OCI-LY1 (cell line): Measurements from ENCODE around the gene IVL.

ENCODE experiments used
- H2AFZ ChIP-seq: fragments of 200-600 bp; sonication (generic), shearing (Covaris generic); 2 replicates; pipeline ENCODE4 v1.6.0; 2014; ENCODE audit warnings: antibody characterized with exemption, mild to moderate bottlenecking, low read length
- H3F3A ChIP-seq: fragments of 200-600 bp; sonication (generic), shearing (Covaris generic); 2 replicates; pipeline ENCODE4 v1.6.0; 2014; ENCODE audit warnings: mild to moderate bottlenecking, antibody characterized with exemption, low read length, moderate library complexity; ENCODE audit not compliant: insufficient read depth
- H3K27ac ChIP-seq: fragments of 200-600 bp; sonication (generic); 2 replicates; pipeline ENCODE4 v1.5.1; 2014; ENCODE audit warnings: low read length, mixed run types, mild to moderate bottlenecking, low read depth; ENCODE audit not compliant: poor library complexity, severe bottlenecking
- H3K27me3 ChIP-seq: fragments of 200-600 bp; sonication (generic); 2 replicates; pipeline ENCODE4 v1.6.0; 2014; ENCODE audit warnings: antibody characterized with exemption, mild to moderate bottlenecking, low read length, moderate library complexity; ENCODE audit not compliant: insufficient read depth
- H3K36me3 ChIP-seq: fragments of 200-600 bp; sonication (generic); 2 replicates; pipeline ENCODE4 v1.6.1; 2014; ENCODE audit warnings: mild to moderate bottlenecking, antibody characterized with exemption, low read length, moderate library complexity, mixed read lengths; ENCODE audit not compliant: insufficient read depth
- H3K4me1 ChIP-seq: fragments of 200-600 bp; sonication (generic); 2 replicates; pipeline ENCODE4 v1.5.1; 2014; ENCODE audit warnings: mild to moderate bottlenecking, low read length, moderate library complexity; ENCODE audit not compliant: insufficient read depth, severe bottlenecking
- H3K4me2 ChIP-seq: fragments of 200-600 bp; sonication (generic), shearing (Covaris generic); 2 replicates; pipeline ENCODE4 v1.6.1; 2014; ENCODE audit warnings: low read length
- H3K4me3 ChIP-seq: fragments of 200-600 bp; sonication (generic); 2 replicates; pipeline ENCODE4 v1.5.1; 2014; ENCODE audit warnings: low read length, low read depth, mild to moderate bottlenecking, mixed read lengths; ENCODE audit not compliant: poor library complexity, severe bottlenecking
- H3K79me2 ChIP-seq: fragments of 200-600 bp; shearing (Covaris generic); 2 replicates; pipeline ENCODE4 v1.6.1; 2016; ENCODE audit warnings: mixed run types, low read length, mixed read lengths; ENCODE audit not compliant: insufficient read depth
- H3K9ac ChIP-seq: fragments of 200-600 bp; sonication (generic), shearing (Covaris generic); 2 replicates; pipeline ENCODE4 v1.6.1; 2014; ENCODE audit warnings: mild to moderate bottlenecking, low read length, mixed read lengths
- H3K9me2 ChIP-seq: fragments of 200-600 bp; sonication (generic), shearing (Covaris generic); 2 replicates; pipeline ENCODE4 v1.6.1; 2014; ENCODE audit warnings: low read depth, mild to moderate bottlenecking, low read length, mixed read lengths
- H3K9me3 ChIP-seq: fragments of 200-600 bp; shearing (Covaris generic); 2 replicates; pipeline ENCODE4 v1.6.1; 2014; ENCODE audit warnings: low read length, mixed read lengths
- H4K20me1 ChIP-seq: fragments of 200-600 bp; sonication (generic), shearing (Covaris generic); 2 replicates; pipeline ENCODE4 v1.6.0; 2016; ENCODE audit warnings: mild to moderate bottlenecking, low read length; ENCODE audit not compliant: insufficient read depth
- CTCF ChIP-seq: fragments of 200-600 bp; sonication (generic), shearing (Covaris generic); IDR thresholded peaks from 2 replicates; pipeline ENCODE4 v1.5.1; 2017; ENCODE audit warnings: mild to moderate bottlenecking, antibody characterized with exemption, low read length, moderate library complexity, mixed read lengths
- EZH2 ChIP-seq: fragments of 200-600 bp; sonication (generic), shearing (Covaris generic); IDR thresholded peaks from 2 replicates; pipeline ENCODE4 v1.8.0; 2017; ENCODE audit warnings: borderline replicate concordance, mixed run types, mild to moderate bottlenecking, antibody characterized with exemption, low read length, moderate library complexity, mixed read lengths

Gene IVL

GRCh38 chr1:152942161-152942560, 33.8 kb downstream of the IVL start:
- H3K9me3 ChIP-seq: no peaks in the 10 kb centered on the region
- no peak overlapping the region for H3K9ac ChIP-seq
- no peaks in the 10 kb centered on the region for H4K20me1 ChIP-seq
- no peak overlapping the region for H2AFZ ChIP-seq
- no peak overlapping the region for H3K27ac ChIP-seq
- no peaks in the 10 kb centered on the region for H3K4me1 ChIP-seq
- no peaks in the 10 kb centered on the region for H3K27me3 ChIP-seq
- H3K4me2 ChIP-seq: no peak overlapping the region
- H3K79me2 ChIP-seq: no peaks in the 10 kb centered on the region
- H3K4me3 ChIP-seq: no peak overlapping the region
- TF ChIP-seq CTCF (no peak), EZH2 (no peak)
- H3K36me3 ChIP-seq: no peaks in the 10 kb centered on the region
- no peaks in the 10 kb centered on the region for H3K9me2 ChIP-seq
- H3F3A ChIP-seq: no peaks in the 10 kb centered on the region

- Histone ChIP-seq H3K9me3 (no peaks in the 10 kb centered on the region), H3K79me2 (no peaks in the 10 kb centered on the region), H3K4me2 (no peak overlapping the region), H3K4me3 (no peak overlapping the region), H3K36me3 (no peaks in the 10 kb centered on the region), H3K27ac (no peak overlapping the region), H3K27me3 (no peaks in the 10 kb centered on the region), H4K20me1 (no peaks in the 10 kb centered on the region), H3K4me1 (no peaks in the 10 kb centered on the region), H2AFZ (no peak overlapping the region), H3K9ac (no peak overlapping the region), H3K9me2 (no peaks in the 10 kb centered on the region), H3F3A (no peaks in the 10 kb centered on the region)
- TF ChIP-seq EZH2 (no peak), CTCF (no peak)
Observed at GRCh38 chr1:152946248-152946647, 37.9 kb downstream of the IVL start.

- H3K9me2 ChIP-seq: no peaks in the 10 kb centered on the region
- TF ChIP-seq CTCF (no peak), EZH2 (no peak)
- no peaks in the 10 kb centered on the region for H4K20me1 ChIP-seq
- no peaks in the 10 kb centered on the region for H3K4me1 ChIP-seq
- no peaks in the 10 kb centered on the region for H3K9me3 ChIP-seq
- no peak within 1 kb of the TSS for H3K4me2 ChIP-seq
- H3K79me2 ChIP-seq: no peaks in the 10 kb centered on the region
- H3K4me3 ChIP-seq: no peak within 1 kb of the TSS
- no peak within 1 kb of the TSS for H2AFZ ChIP-seq
- no peaks in the 10 kb centered on the region for H3K36me3 ChIP-seq
- no peak within 1 kb of the TSS for H3K27ac ChIP-seq
- no peaks in the 10 kb centered on the region for H3K27me3 ChIP-seq
- H3K9ac ChIP-seq: no peak within 1 kb of the TSS
- no peaks in the 10 kb centered on the region for H3F3A ChIP-seq
Observed at GRCh38 chr1:152946651-152947256, 38.4 kb downstream of the IVL start, which contains the start of gene SPRR5. Gene SPRR5, plus strand, starts transcription at chr1:152947206. Its CDS starts 1,349 bp downstream, at chr1:152948555.
